GM12878 (cell line): ENCODE data around the gene NGFR.

Experiments
- EP300 ChIP-seq, 2 experiments: fragments of 150-350 bp in 1 of 2; IDR thresholded peaks; 2 replicates each; pipeline ENCODE4 v1.6.1; 2011 to 2012; ENCODE audit warnings: low read depth in 2 of 2, low read length in 2 of 2, borderline replicate concordance in 1 of 2, improper control_type of control experiment in 1 of 2, inconsistent platforms in 1 of 2; ENCODE audit not compliant: control insufficient read depth in 1 of 2
- EZH2 ChIP-seq: IDR thresholded peaks from 2 replicates; pipeline ENCODE4 v1.6.1; 2012; ENCODE audit warnings: low read depth, mild to moderate bottlenecking, control low read depth, inconsistent platforms, low read length, borderline replicate concordance; ENCODE audit not compliant: control insufficient read depth
- FOS ChIP-seq: IDR thresholded peaks from 3 replicates; pipeline ENCODE4 v1.6.1; 2011; ENCODE audit warnings: borderline replicate concordance; ENCODE audit not compliant: insufficient read length; ENCODE audit errors: extremely low read depth
- HDAC2 ChIP-seq: fragments of 200-600 bp; sonication (generic); IDR thresholded peaks from 2 replicates; pipeline ENCODE4 v1.6.1; 2017
- HDGF ChIP-seq: fragments of 450-650 bp; IDR thresholded peaks from 2 replicates; pipeline ENCODE4 v1.6.1; 2016; ENCODE audit warnings: antibody characterized with exemption
- MYC ChIP-seq: IDR thresholded peaks from 2 replicates; pipeline ENCODE4 v1.6.1; 2011; ENCODE audit warnings: mild to moderate bottlenecking, low read length, moderate library complexity, inconsistent platforms; ENCODE audit not compliant: insufficient read depth, insufficient replicate concordance, insufficient read length, severe bottlenecking
- POLR2A ChIP-seq: IDR thresholded peaks from 2 replicates; pipeline ENCODE4 v1.6.1; 2011; ENCODE audit warnings: low read depth, mild to moderate bottlenecking, low read length
- TF ChIP-seq, protein P1 (sequence below), 3 experiments: IDR thresholded peaks in 2 of 3; conservative IDR thresholded peaks in 1 of 3; 2 replicates each; pipeline ENCODE4 v1.5.1; 2011; ENCODE audit warnings: low read depth in 3 of 3, low read length in 3 of 3, mild to moderate bottlenecking in 3 of 3, control low read depth in 2 of 3, moderate library complexity in 2 of 3, inconsistent platforms in 1 of 3, mixed read lengths in 1 of 3; ENCODE audit not compliant: control insufficient read depth in 2 of 3, insufficient read depth in 1 of 3; ENCODE audit errors: extremely low read depth in 1 of 3
- TF ChIP-seq, protein P2 (sequence below): IDR thresholded peaks from 2 replicates; pipeline ENCODE4 v1.6.1; 2012; ENCODE audit warnings: mild to moderate bottlenecking, low read depth, low read length

DNA sequence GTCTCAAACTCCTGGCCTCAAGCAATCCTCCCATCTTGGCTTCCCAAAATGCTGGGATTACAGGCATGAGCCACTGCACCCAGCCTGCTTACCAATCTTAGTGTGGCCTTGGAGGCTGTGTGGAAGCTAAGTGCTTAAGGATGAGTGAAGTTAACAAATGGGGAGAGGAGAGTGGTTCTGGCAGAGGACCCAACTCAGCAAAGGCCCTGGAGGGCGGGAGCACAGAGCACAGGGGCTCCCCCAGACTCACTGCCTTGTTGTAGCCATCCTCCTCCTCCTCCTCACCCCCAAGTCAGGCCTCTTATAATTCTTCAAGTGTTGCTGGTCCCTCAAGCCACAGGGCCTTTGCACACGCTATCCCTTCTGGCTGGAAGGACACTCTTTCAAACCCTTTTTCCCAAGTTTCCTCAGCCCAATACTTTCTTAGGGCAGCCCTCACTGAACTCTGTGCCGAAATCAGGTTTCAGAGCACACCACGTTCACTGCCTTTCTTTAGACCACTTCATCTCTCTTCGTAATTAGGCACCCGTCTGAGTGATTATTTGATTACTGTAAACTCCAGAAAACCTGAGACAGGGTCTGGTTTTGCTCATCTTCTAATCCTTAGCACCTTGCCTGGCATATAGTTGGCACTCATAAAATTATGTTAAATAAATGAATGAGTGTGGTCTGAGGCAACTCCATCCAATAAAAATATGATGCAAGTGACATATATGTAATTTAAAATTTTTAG, 23.4 kb downstream of the NGFR start:
- no peak for TF ChIP-seq FOS
- TF ChIP-seq POLR2A = no peak
- TF ChIP-seq EZH2 = no peak
- TF ChIP-seq, protein P1, sequence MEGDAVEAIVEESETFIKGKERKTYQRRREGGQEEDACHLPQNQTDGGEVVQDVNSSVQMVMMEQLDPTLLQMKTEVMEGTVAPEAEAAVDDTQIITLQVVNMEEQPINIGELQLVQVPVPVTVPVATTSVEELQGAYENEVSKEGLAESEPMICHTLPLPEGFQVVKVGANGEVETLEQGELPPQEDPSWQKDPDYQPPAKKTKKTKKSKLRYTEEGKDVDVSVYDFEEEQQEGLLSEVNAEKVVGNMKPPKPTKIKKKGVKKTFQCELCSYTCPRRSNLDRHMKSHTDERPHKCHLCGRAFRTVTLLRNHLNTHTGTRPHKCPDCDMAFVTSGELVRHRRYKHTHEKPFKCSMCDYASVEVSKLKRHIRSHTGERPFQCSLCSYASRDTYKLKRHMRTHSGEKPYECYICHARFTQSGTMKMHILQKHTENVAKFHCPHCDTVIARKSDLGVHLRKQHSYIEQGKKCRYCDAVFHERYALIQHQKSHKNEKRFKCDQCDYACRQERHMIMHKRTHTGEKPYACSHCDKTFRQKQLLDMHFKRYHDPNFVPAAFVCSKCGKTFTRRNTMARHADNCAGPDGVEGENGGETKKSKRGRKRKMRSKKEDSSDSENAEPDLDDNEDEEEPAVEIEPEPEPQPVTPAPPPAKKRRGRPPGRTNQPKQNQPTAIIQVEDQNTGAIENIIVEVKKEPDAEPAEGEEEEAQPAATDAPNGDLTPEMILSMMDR (IDR thresholded peaks at IDR 0.05 in 2 of 3, conservative IDR thresholded peaks at IDR 0.05 in 1 of 3; ENCODE audit: control insufficient read depth in 2 of 3, extremely low read depth in 1 of 3, insufficient read depth in 1 of 3, low read depth in 3 of 3, low read length in 3 of 3) = no peak
- TF ChIP-seq MYC = no peak
- TF ChIP-seq HDAC2 = no peak
- TF ChIP-seq, protein P2, sequence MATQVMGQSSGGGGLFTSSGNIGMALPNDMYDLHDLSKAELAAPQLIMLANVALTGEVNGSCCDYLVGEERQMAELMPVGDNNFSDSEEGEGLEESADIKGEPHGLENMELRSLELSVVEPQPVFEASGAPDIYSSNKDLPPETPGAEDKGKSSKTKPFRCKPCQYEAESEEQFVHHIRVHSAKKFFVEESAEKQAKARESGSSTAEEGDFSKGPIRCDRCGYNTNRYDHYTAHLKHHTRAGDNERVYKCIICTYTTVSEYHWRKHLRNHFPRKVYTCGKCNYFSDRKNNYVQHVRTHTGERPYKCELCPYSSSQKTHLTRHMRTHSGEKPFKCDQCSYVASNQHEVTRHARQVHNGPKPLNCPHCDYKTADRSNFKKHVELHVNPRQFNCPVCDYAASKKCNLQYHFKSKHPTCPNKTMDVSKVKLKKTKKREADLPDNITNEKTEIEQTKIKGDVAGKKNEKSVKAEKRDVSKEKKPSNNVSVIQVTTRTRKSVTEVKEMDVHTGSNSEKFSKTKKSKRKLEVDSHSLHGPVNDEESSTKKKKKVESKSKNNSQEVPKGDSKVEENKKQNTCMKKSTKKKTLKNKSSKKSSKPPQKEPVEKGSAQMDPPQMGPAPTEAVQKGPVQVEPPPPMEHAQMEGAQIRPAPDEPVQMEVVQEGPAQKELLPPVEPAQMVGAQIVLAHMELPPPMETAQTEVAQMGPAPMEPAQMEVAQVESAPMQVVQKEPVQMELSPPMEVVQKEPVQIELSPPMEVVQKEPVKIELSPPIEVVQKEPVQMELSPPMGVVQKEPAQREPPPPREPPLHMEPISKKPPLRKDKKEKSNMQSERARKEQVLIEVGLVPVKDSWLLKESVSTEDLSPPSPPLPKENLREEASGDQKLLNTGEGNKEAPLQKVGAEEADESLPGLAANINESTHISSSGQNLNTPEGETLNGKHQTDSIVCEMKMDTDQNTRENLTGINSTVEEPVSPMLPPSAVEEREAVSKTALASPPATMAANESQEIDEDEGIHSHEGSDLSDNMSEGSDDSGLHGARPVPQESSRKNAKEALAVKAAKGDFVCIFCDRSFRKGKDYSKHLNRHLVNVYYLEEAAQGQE = no peak
- no peak for TF ChIP-seq EP300 (IDR thresholded peaks at IDR 0.05; ENCODE audit: borderline replicate concordance in 1 of 2, control insufficient read depth in 1 of 2, low read depth in 2 of 2, low read length in 2 of 2)
- TF ChIP-seq HDGF = no peak
